Measurements from ENCODE around the gene JPT2. TPM values are rescaled to one million over a fixed set of nuclear protein-coding genes. Genes with fewer than 3 reads are reported as not detected.

Gene JPT2
- total RNA-seq, 1 donor: 45.9 TPM

GRCh38 chr16:1634541-1634940, 43.5 kb upstream of the JPT2 start:
- TF ChIP-seq, protein P1, sequence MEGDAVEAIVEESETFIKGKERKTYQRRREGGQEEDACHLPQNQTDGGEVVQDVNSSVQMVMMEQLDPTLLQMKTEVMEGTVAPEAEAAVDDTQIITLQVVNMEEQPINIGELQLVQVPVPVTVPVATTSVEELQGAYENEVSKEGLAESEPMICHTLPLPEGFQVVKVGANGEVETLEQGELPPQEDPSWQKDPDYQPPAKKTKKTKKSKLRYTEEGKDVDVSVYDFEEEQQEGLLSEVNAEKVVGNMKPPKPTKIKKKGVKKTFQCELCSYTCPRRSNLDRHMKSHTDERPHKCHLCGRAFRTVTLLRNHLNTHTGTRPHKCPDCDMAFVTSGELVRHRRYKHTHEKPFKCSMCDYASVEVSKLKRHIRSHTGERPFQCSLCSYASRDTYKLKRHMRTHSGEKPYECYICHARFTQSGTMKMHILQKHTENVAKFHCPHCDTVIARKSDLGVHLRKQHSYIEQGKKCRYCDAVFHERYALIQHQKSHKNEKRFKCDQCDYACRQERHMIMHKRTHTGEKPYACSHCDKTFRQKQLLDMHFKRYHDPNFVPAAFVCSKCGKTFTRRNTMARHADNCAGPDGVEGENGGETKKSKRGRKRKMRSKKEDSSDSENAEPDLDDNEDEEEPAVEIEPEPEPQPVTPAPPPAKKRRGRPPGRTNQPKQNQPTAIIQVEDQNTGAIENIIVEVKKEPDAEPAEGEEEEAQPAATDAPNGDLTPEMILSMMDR (IDR thresholded peaks at IDR 0.05; ENCODE audit: insufficient read depth, low read length): no peak
- DNase-seq (ENCODE audit: low read depth): no peak
- H3K4me3 ChIP-seq (ENCODE audit: low read depth, low read length): no peak overlapping the region

DNA sequence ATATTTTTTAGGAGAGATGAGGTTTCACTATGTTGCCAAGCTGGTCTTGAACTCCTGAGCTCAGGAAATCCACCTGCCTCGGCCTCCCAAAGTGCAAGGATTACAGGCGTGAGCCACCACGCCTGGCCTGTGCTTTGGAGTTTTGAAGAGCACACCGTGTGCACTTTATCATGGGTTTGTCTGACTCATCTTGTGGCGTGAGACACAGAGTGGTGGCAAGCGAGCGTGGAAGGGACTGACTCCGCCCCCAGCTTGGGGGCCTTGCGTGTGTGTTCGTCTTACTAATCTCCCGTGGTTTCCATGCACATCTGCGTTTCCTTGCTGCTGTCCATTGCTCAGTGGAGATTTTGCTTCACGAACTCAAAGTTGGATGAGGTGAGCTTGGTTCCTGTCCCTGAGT, 43.0 kb upstream of the JPT2 start:
- TF ChIP-seq, protein P1 (IDR thresholded peaks at IDR 0.05; ENCODE audit: insufficient read depth, low read length): no peak
- no peak for DNase-seq (ENCODE audit: low read depth)
- no peak overlapping the region for H3K4me3 ChIP-seq (ENCODE audit: low read depth, low read length)

GRCh38 chr16:1637526-1637925, 40.6 kb upstream of the JPT2 start:
- TF ChIP-seq, protein P1 (IDR thresholded peaks at IDR 0.05; ENCODE audit: insufficient read depth, low read length): no peak
- no peak for DNase-seq (ENCODE audit: low read depth)
- no peak overlapping the region for H3K4me3 ChIP-seq (ENCODE audit: low read depth, low read length)

DNA sequence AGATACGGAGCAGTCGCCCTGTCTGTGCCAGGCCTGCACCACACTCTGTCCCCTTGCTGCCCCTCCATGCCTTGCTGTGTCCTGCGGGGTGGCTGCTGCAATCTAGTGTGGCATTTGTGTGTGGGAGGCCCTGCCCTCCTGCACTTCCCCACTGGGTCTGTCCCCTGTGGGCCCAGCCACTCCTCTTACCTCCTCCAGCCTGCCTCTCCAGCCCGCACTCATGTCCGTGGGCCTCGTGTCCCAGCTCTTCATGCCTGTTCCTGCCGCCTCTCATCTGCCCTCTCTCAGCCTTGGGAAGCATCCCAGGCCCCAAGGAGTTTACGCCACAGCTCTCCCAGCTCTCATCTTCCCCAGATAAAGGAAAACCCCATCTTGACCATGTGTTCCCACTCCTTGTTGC, 39.3 kb upstream of the JPT2 start:
- TF ChIP-seq, protein P1 (IDR thresholded peaks at IDR 0.05; ENCODE audit: insufficient read depth, low read length): no peak
- DNase-seq (ENCODE audit: low read depth): no peak
- no peak overlapping the region for H3K4me3 ChIP-seq (ENCODE audit: low read depth, low read length)

DNA sequence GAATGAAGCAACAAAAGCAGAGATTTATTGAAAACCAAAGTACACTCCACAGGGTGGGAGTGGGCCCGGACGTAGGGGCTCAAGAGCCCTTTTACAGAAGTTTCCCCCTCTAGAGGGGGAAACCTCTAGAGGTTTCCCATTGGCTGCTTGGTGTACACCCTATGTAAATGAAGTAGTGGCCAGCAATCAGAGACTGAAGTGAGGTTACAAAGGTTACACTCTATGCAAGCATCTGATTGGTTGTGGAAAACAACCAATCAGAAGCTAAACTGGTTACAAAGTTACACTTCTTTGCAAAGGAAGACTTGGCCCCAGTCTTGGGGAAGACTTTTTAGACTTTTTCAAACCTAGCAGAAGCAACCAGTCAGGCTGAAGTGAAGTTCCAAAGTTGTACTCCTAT, 38.8 kb upstream of the JPT2 start:
- TF ChIP-seq, protein P1 (IDR thresholded peaks at IDR 0.05; ENCODE audit: insufficient read depth, low read length): no peak
- H3K4me3 ChIP-seq (ENCODE audit: low read depth, low read length): no peak overlapping the region
- DNase-seq (ENCODE audit: low read depth): no peak

DNA sequence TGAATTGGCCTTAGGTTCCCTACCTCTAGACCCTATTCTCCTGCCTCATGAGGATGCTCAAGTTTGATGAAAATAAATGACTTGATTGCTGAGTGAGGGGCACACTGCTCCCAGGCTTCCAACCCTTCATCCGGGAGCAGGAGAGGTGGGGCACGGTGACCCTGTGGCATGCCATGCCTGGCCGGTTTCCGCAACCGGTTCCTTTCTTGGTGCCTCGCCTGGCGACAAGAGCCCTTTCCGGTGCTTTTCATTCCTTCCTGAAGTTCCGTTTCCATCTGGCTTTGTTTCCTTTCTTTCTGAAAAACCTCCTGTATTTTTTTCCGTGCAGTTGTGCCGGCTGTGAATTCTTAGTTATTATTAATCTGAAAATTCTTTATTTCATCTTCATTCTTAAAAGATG, 38.2 kb upstream of the JPT2 start:
- no peak overlapping the region for H3K4me3 ChIP-seq (ENCODE audit: low read depth, low read length)
- DNase-seq (ENCODE audit: low read depth): no peak
- TF ChIP-seq, protein P1 (IDR thresholded peaks at IDR 0.05; ENCODE audit: insufficient read depth, low read length): no peak

GRCh38 chr16:1640261-1640941, 37.7 kb upstream of the JPT2 start:
- DNase-seq (ENCODE audit: low read depth): no peak
- no peak overlapping the region for H3K4me3 ChIP-seq (ENCODE audit: low read depth, low read length)
- TF ChIP-seq, protein P1 (IDR thresholded peaks at IDR 0.05; ENCODE audit: insufficient read depth, low read length): no peak

Data from fibroblast of the aortic adventitia (primary cell).